ENCODE results near the gene ZBTB7C.

ZBTB7C gene

DNA sequence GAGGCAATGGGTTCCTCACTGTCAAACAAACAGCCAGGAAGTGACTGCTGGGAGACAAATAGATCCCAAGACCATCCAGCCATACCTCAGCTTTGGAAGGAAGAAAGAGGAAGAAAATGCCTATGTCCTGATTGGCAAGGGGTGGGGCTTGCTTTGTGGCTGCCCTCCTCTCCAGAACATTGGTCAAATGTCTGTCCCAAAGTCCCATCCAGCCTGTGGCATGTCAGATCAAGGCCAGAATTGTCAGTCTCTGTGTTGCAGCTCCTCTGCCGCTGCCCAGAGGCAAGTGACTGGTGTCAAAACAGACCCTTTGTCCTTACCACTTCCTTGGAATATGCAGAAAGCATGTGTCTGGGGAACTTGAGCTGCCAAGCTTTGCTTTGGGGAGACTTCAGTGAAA, 415.8 kb downstream of the ZBTB7C start:
- peaks cover 3% of the 10 kb centered on the region for H3K9me3 ChIP-seq (ENCODE audit: low read length)
- H3K4me1 ChIP-seq (ENCODE audit: insufficient read depth, low read length), result no peaks in the 10 kb centered on the region
- no peak overlapping the region for H3K4me3 ChIP-seq (ENCODE audit: low read depth in 1 of 2, low read length in 2 of 2)
- no peaks in the 10 kb centered on the region for H3K27me3 ChIP-seq (ENCODE audit: control insufficient read depth in 1 of 2, insufficient read depth in 2 of 2, low read length in 2 of 2)
- H3K27ac ChIP-seq (ENCODE audit: low read depth, low read length), result no peak overlapping the region
- H3K9ac ChIP-seq (ENCODE audit: low read length), result no peak overlapping the region
- H3K36me3 ChIP-seq (ENCODE audit: insufficient read depth, low read length), result no peaks in the 10 kb centered on the region

DNA sequence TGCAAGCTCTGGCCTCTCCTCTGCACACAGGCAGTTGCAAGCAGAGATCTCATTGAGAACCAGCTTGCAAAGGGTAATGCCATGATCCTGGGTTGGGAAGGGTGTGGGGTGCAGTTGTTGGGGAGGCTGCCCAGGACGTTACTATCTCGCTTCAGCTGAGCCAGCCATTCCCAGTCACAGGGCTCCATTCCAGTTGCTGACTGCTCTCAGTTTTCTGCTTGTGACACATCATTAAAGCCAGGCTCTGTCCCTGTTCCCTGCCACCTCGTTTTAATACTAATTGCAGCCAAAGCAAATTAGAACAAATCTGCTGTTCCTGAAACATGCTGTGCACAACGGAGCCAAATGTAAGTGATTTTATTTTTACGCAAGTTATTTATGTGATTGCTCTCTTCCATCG, 416.2 kb downstream of the ZBTB7C start:
- no peak overlapping the region for H3K9ac ChIP-seq (ENCODE audit: low read length)
- peaks cover 3% of the 10 kb centered on the region for H3K9me3 ChIP-seq (ENCODE audit: low read length)

DNA sequence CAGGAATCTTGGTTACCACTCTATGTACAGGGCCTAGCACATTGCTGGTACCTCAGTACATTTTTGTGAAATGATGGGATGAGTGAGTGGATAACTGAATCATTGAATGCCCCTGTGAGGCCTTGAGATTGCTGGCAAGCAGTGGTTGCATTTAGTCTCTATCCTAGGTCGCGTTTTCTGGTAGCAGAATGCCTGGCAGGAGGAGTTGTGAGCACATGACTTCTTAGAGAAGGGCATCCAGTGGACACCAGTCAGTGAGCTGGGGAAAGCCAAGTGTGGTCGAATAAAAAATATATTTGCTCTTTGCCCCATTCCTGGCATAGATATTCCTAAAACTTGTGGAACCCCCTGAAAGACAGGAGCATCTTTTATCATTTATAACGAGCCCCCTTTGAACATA, 416.9 kb downstream of the ZBTB7C start:
- H3K4me3 ChIP-seq (ENCODE audit: low read depth in 1 of 2, low read length in 2 of 2), result no peak overlapping the region
- H3K4me1 ChIP-seq (ENCODE audit: insufficient read depth, low read length), result no peaks in the 10 kb centered on the region
- H3K27ac ChIP-seq (ENCODE audit: low read depth, low read length), result no peak overlapping the region
- no peak overlapping the region for H3K9ac ChIP-seq (ENCODE audit: low read length)
- no peaks in the 10 kb centered on the region for H3K9me3 ChIP-seq (ENCODE audit: low read length)
- no peaks in the 10 kb centered on the region for H3K27me3 ChIP-seq (ENCODE audit: control insufficient read depth in 1 of 2, insufficient read depth in 2 of 2, low read length in 2 of 2)
- H3K36me3 ChIP-seq (ENCODE audit: insufficient read depth, low read length), result no peaks in the 10 kb centered on the region

More for the DNA sequence above, 416.2 kb downstream of the ZBTB7C start:
- no peak overlapping the region for H3K27ac ChIP-seq (ENCODE audit: low read depth, low read length)
- no peaks in the 10 kb centered on the region for H3K4me1 ChIP-seq (ENCODE audit: insufficient read depth, low read length)
- H3K27me3 ChIP-seq (ENCODE audit: control insufficient read depth in 1 of 2, insufficient read depth in 2 of 2, low read length in 2 of 2), result no peaks in the 10 kb centered on the region
- no peak overlapping the region for H3K4me3 ChIP-seq (ENCODE audit: low read depth in 1 of 2, low read length in 2 of 2)
- no peaks in the 10 kb centered on the region for H3K36me3 ChIP-seq (ENCODE audit: insufficient read depth, low read length)

DNA sequence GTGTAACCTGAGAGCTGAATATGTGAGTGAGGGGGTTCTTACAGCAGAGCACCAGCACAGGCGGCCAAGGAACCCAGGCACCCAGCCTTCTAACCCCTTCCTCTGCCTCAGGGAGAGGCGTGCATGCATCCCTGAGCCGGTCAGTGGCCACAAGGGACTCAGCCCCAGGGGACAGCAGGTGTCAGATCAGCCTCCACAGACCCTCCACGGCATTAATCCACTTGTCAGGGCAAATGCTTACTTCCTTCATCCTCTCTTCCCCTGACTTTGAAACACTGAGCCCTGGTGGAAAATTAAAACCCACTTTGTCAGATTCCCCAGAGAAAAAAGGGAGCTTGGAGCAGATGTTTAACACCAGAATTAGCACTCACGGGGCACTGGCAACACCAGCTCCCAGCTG, 418.2 kb downstream of the ZBTB7C start:
- Histone ChIP-seq H3K27me3 (ENCODE audit: control insufficient read depth in 1 of 2, insufficient read depth in 2 of 2, low read length in 2 of 2) (no peaks in the 10 kb centered on the region), H3K9ac (ENCODE audit: low read length) (no peak overlapping the region), H3K4me3 (ENCODE audit: low read depth in 1 of 2, low read length in 2 of 2) (no peak overlapping the region), H3K27ac (ENCODE audit: low read depth, low read length) (no peak overlapping the region), H3K36me3 (ENCODE audit: insufficient read depth, low read length) (no peaks in the 10 kb centered on the region), H3K9me3 (ENCODE audit: low read length) (no peaks in the 10 kb centered on the region), H3K4me1 (ENCODE audit: insufficient read depth, low read length) (no peaks in the 10 kb centered on the region)

DNA sequence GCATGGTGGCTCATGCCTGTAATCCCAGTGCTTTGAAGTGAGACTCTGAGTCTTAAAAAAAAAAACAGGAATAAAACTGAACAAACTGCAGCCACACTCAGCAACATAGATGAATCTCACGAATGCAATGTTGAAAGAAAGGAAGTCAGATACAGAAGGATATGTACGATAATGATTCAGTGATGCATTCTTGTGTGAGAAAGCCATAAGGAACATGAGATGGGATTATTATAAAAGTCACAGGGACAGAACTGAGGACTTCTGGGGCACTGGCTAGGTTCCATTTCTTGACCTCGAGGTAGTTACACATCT, 421.8 kb downstream of the ZBTB7C start:
- Histone ChIP-seq H3K27me3 (ENCODE audit: control insufficient read depth in 1 of 2, insufficient read depth in 2 of 2, low read length in 2 of 2) (no peaks in the 10 kb centered on the region), H3K4me3 (ENCODE audit: low read depth in 1 of 2, low read length in 2 of 2) (no peak overlapping the region), H3K9ac (ENCODE audit: low read length) (no peak overlapping the region), H3K36me3 (ENCODE audit: insufficient read depth, low read length) (no peaks in the 10 kb centered on the region), H3K9me3 (ENCODE audit: low read length) (no peaks in the 10 kb centered on the region), H3K4me1 (ENCODE audit: insufficient read depth, low read length) (no peaks in the 10 kb centered on the region), H3K27ac (ENCODE audit: low read depth, low read length) (no peak overlapping the region)

DNA sequence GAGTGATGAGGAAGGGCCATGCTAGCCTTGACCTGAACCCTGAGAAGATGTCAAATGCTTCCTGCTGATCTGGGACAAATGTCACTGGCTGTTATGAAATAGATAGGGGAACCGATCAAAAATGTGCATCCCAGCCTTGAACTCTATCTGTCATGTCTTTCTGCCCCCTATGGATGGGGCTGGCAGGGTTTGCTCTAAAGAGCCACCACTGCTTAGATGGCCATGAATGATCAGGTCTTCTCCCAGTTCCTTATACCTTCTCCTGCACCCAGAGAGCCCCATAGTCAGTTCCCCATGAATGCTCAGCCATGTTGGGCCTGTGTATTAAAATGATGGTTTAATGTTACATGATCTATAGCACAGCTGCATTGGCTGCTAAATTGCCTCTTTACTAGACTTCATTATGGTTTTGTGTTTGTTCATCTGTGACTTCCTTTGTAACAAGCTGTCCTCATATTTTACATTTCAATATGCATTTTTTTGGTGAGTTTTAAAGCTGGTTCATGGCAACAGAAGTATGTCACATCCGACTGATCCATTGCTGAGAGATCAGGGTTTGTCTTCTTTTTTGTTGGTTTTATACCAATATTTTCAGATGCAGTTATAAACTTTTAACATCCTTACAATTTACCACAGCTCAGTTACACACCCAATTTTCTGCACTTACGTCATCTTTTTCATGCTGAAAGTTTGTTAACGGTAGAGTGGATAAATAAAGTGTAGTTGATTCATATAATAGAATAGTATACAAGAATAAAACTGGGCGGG, 422.4 kb downstream of the ZBTB7C start:
- H3K36me3 ChIP-seq (ENCODE audit: insufficient read depth, low read length), result no peaks in the 10 kb centered on the region
- H3K9ac ChIP-seq (ENCODE audit: low read length), result no peak overlapping the region
- no peaks in the 10 kb centered on the region for H3K4me1 ChIP-seq (ENCODE audit: insufficient read depth, low read length)
- H3K27ac ChIP-seq (ENCODE audit: low read depth, low read length), result no peak overlapping the region
- no peaks in the 10 kb centered on the region for H3K9me3 ChIP-seq (ENCODE audit: low read length)
- no peak overlapping the region for H3K4me3 ChIP-seq (ENCODE audit: low read depth in 1 of 2, low read length in 2 of 2)
- H3K27me3 ChIP-seq (ENCODE audit: control insufficient read depth in 1 of 2, insufficient read depth in 2 of 2, low read length in 2 of 2), result no peaks in the 10 kb centered on the region

DNA sequence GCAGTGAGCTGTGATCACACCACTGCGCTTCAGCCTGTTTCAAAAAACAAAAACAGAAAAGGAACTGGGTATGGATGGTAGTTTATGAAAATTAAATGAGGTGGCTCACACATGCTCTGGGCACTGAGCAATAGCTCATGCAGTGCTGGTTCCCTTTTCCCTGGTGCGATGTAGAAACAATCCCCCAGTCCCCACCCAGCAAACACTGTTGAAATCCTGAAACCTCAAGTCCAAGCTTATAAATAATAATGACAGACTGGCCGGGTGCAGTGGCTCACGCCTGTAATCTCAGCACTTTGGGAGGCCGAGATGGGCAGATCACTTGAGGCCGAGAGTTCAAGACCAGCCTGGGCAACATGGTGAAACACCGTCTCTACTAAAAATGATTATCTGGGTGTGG, 423.3 kb downstream of the ZBTB7C start:
- Histone ChIP-seq H3K9ac (ENCODE audit: low read length) (no peak overlapping the region), H3K27me3 (ENCODE audit: control insufficient read depth in 1 of 2, insufficient read depth in 2 of 2, low read length in 2 of 2) (no peaks in the 10 kb centered on the region), H3K4me3 (ENCODE audit: low read depth in 1 of 2, low read length in 2 of 2) (no peak overlapping the region), H3K36me3 (ENCODE audit: insufficient read depth, low read length) (no peaks in the 10 kb centered on the region), H3K4me1 (ENCODE audit: insufficient read depth, low read length) (no peaks in the 10 kb centered on the region), H3K27ac (ENCODE audit: low read depth, low read length) (no peak overlapping the region), H3K9me3 (ENCODE audit: low read length) (no peaks in the 10 kb centered on the region)

DNA sequence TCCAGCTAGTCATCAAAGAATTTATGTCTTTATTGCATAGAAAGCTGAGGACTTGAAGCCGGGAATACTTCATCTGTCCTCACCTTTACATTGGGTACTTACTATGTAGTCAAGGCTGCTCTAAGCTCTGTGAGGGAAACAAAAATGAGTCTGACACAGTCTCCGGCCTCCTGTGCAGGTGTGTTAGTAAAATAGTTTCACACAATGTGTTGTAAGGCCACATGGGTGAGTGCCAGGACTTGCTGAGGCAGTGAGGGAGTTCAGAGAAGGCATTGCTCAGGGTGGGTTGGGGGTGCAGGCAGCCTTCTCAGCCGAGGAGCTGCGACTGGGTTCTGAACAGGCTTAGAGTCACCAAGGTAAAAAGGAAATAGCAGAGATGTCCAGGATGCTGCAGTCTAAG, 424.2 kb downstream of the ZBTB7C start:
- Histone ChIP-seq H3K27me3 (ENCODE audit: control insufficient read depth in 1 of 2, insufficient read depth in 2 of 2, low read length in 2 of 2) (no peaks in the 10 kb centered on the region), H3K4me3 (ENCODE audit: low read depth in 1 of 2, low read length in 2 of 2) (no peak overlapping the region), H3K4me1 (ENCODE audit: insufficient read depth, low read length) (no peaks in the 10 kb centered on the region), H3K27ac (ENCODE audit: low read depth, low read length) (no peak overlapping the region), H3K9ac (ENCODE audit: low read length) (no peak overlapping the region), H3K9me3 (ENCODE audit: low read length) (no peaks in the 10 kb centered on the region), H3K36me3 (ENCODE audit: insufficient read depth, low read length) (no peaks in the 10 kb centered on the region)

DNA sequence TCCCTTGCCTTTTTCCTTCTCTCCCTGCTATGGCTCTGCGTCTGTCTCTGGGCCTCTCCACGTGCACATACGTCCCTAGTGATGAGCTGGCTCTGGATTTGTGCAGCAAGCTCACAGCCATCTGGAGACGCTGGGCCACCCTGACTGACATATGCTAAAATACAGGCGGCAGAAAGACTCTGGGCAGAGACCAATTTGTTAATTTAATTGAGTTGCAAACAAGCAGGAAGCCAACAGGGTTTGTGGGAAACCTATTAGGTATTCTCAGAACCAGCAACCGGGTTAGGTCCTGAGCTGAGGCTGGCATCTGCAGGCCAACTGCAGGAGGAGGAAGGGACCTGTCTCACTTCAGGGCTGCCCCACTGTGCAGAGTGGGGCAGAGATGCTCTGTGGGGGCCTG, 425.2 kb downstream of the ZBTB7C start:
- Histone ChIP-seq H3K27me3 (ENCODE audit: control insufficient read depth in 1 of 2, insufficient read depth in 2 of 2, low read length in 2 of 2) (no peaks in the 10 kb centered on the region), H3K27ac (ENCODE audit: low read depth, low read length) (no peak overlapping the region), H3K4me3 (ENCODE audit: low read depth in 1 of 2, low read length in 2 of 2) (no peak overlapping the region), H3K4me1 (ENCODE audit: insufficient read depth, low read length) (no peaks in the 10 kb centered on the region), H3K9me3 (ENCODE audit: low read length) (no peaks in the 10 kb centered on the region), H3K9ac (ENCODE audit: low read length) (no peak overlapping the region), H3K36me3 (ENCODE audit: insufficient read depth, low read length) (no peaks in the 10 kb centered on the region)

DNA sequence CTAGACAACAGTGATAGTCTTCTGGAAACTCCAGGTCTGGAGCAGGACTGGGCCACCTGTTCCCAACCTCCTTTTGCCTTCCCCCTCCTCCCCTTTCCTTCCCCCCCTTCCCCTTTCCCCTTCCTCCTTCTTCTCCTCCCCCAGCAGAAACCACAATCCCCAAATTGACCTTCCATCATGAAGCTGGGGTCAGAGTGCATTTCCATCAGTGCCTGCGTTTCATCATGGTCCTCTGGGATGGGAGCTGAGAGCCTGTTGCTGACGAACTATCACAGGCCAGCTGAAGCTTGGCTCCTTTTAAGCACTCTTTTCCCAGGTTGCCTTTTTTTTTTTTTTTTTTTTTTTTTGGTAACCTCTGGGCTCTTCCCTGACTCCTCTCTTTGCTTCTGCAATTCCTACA, 426.1 kb downstream of the ZBTB7C start:
- Histone ChIP-seq H3K9me3 (ENCODE audit: low read length) (no peaks in the 10 kb centered on the region), H3K4me1 (ENCODE audit: insufficient read depth, low read length) (no peaks in the 10 kb centered on the region), H3K27me3 (ENCODE audit: control insufficient read depth in 1 of 2, insufficient read depth in 2 of 2, low read length in 2 of 2) (no peaks in the 10 kb centered on the region), H3K36me3 (ENCODE audit: insufficient read depth, low read length) (no peaks in the 10 kb centered on the region), H3K9ac (ENCODE audit: low read length) (no peak overlapping the region), H3K27ac (ENCODE audit: low read depth, low read length) (no peak overlapping the region), H3K4me3 (ENCODE audit: low read depth in 1 of 2, low read length in 2 of 2) (no peak overlapping the region)

DNA sequence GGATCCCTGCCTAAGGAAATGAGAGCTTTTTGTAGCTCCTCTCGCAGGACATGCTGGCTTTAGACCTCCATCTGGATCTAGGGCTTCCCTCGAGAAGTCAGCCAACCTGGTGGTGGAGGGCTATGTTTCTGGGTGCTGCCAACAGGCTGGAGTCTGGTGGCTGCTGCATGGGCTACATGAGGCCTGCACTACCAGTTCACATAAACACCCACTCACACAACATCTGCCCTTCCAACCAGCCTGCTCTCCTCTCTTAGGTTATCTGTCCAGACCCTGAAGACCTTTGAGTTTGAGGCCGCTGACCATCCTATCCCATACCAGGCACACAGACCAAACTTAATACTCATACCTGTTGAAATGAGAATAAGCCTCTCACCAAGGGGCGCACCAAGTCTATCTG, 427.4 kb downstream of the ZBTB7C start:
- no peak overlapping the region for H3K4me3 ChIP-seq (ENCODE audit: low read depth in 1 of 2, low read length in 2 of 2)
- no peaks in the 10 kb centered on the region for H3K4me1 ChIP-seq (ENCODE audit: insufficient read depth, low read length)
- no peaks in the 10 kb centered on the region for H3K36me3 ChIP-seq (ENCODE audit: insufficient read depth, low read length)
- H3K9ac ChIP-seq (ENCODE audit: low read length), result no peak overlapping the region
- no peaks in the 10 kb centered on the region for H3K27me3 ChIP-seq (ENCODE audit: control insufficient read depth in 1 of 2, insufficient read depth in 2 of 2, low read length in 2 of 2)
- no peak overlapping the region for H3K27ac ChIP-seq (ENCODE audit: low read depth, low read length)
- no peaks in the 10 kb centered on the region for H3K9me3 ChIP-seq (ENCODE audit: low read length)

DNA sequence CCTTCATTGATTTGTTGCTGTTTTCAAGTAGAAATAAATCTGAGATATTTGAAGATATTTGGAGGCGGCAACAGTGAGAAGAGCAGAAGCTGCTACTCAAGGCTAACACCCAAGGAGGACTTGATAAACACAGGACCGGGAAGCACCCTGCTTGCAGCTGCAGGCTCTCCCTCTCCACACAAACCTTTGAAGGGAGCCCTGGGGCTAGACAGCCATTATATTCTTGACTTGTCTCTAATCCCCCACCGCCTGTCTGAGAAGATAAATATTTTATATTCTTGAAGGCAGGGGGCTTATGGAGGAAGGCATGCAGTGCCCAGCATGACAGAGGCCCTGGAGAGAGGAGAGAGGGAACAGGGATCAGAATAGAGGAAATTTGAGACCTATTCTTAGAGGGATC, 427.9 kb downstream of the ZBTB7C start:
- Histone ChIP-seq H3K9me3 (ENCODE audit: low read length) (no peaks in the 10 kb centered on the region), H3K36me3 (ENCODE audit: insufficient read depth, low read length) (no peaks in the 10 kb centered on the region), H3K4me1 (ENCODE audit: insufficient read depth, low read length) (no peaks in the 10 kb centered on the region), H3K9ac (ENCODE audit: low read length) (no peak overlapping the region), H3K27ac (ENCODE audit: low read depth, low read length) (no peak overlapping the region), H3K27me3 (ENCODE audit: control insufficient read depth in 1 of 2, insufficient read depth in 2 of 2, low read length in 2 of 2) (no peaks in the 10 kb centered on the region), H3K4me3 (ENCODE audit: low read depth in 1 of 2, low read length in 2 of 2) (no peak overlapping the region)
